ENCODE measurements around the gene CENPA.

The CENPA gene

GRCh38 chr2:26818255-26818654 is 32.4 kb downstream of the CENPA start:
- in situ Hi-C loops (cut with MboI; ENCODE audit: low pct_unique_long_range_greater_than_20kb, low sequenced_read_pairs) = no loop called here
- no peak for DNase-seq

GRCh38 chr2:26818972-26819371 is 33.1 kb downstream of the CENPA start:
- no peak for DNase-seq
- in situ Hi-C loops (cut with MboI; ENCODE audit: low pct_unique_long_range_greater_than_20kb, low sequenced_read_pairs) = no loop called here

GRCh38 chr2:26820932-26821331 is 35.1 kb downstream of the CENPA start:
- no peak for DNase-seq
- in situ Hi-C loops (cut with MboI; ENCODE audit: low pct_unique_long_range_greater_than_20kb, low sequenced_read_pairs) = no loop called here

- in situ Hi-C loops (cut with MboI; ENCODE audit: low pct_unique_long_range_greater_than_20kb, low sequenced_read_pairs) = no loop called here
- DNase-seq = no peak
Observed at GRCh38 chr2:26822877-26823276, 37.0 kb downstream of the CENPA start.

GRCh38 chr2:26838121-26838906 is 52.5 kb downstream of the CENPA start:
- DNase-seq = peak; percentile 27
- in situ Hi-C loops (cut with MboI; ENCODE audit: low pct_unique_long_range_greater_than_20kb, low sequenced_read_pairs) = loop anchor here (25.0 kb wide), 1 partner anchor 99 kb away; no protein-coding TSS in a partner anchor

GRCh38 chr2:26840937-26841610 is 55.2 kb downstream of the CENPA start:
- in situ Hi-C loops (cut with MboI; ENCODE audit: low pct_unique_long_range_greater_than_20kb, low sequenced_read_pairs) = loop anchor here (25.0 kb wide), 1 partner anchor 96 kb away; no protein-coding TSS in a partner anchor
- peak; percentile 48 for DNase-seq

GRCh38 chr2:26843041-26843440 is 57.2 kb downstream of the CENPA start:
- in situ Hi-C loops (cut with MboI; ENCODE audit: low pct_unique_long_range_greater_than_20kb, low sequenced_read_pairs) = loop anchor here (25.0 kb wide), 1 partner anchor 94 kb away; no protein-coding TSS in a partner anchor
- no peak for DNase-seq
